NCI-H524 treated with DMSO at 0.1 percent for 48 hours (cell line): ENCODE results near the gene DPYSL4.

Experiments used
- DNase-seq: peaks from one replicate; lab custom pipeline; 2025; lab: John Stamatoyannopoulos, UW

The DPYSL4 gene

DNA sequence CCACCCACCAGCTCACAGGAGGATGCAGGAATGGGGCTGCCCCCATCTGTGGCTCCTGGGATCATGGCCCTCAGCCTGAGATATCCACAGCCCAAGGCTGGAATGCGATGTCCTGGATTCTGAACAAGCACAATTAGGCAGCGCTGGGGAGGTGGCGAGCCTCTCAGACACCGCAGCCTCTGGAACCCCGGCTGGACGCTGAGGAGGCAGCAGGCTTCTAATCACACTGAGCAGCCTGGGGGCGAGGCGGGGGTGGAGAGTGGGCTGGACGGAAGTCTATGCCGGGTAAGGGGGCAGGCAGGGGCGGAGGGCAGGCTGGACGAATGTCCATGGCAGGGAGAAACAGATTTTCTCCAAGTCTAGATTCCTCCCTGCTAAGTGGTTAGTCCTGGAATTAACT, 56.4 kb downstream of the DPYSL4 start:
- DNase-seq, result no peak

- no peak for DNase-seq
Observed at GRCh38 chr10:132243626-132244025, 56.9 kb downstream of the DPYSL4 start.

- no peak for DNase-seq
Observed at GRCh38 chr10:132245056-132245455, 58.3 kb downstream of the DPYSL4 start.

DNA sequence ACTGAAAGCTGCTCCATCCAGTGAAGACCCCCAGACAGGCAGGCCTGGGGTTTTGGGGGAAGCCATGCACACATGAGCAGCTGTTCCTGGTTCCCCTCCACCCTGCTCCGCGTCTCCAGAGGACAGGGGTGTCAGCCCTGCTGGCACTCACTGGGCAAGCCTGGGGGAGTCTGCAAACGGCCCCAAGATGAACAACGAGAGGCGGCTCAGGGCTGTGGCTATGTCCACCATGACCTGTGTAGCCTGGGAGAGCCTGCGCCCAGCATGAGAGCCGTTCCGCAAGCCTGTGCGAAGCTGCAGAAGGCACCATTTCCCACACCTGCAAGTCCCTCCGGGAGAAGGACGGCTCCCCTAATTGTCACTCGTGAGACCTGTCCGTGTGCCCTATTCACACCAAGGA, 59.5 kb downstream of the DPYSL4 start:
- DNase-seq, result no peak

- no peak for DNase-seq
Observed at GRCh38 chr10:132247943-132248342, 61.2 kb downstream of the DPYSL4 start.

GRCh38 chr10:132248455-132249225, 61.9 kb downstream of the DPYSL4 start:
- no peak for DNase-seq

DNA sequence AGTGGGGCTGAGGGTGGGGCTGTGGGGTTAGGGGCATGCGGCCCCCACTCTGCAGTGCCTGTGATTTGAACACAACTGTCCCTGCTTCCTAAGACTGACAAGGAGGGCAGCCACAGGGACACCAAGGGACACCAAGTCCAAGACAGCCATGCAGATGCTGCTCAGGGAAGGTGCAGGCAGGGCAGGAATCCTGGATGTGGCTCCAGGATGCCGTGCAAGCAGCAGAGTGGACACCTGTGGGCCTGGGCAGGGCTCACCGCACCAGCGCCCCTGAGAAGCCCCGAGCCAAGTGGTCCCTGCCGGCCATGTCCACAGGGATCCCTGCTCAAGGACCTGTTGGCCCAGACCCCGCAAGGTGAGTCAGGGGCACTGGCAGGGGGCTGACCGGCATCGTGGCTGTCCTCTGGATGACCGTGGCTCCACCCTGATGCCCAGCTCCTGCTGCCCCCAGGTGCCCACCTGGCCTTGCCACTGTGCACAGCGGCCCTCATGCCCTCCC, 62.5 kb downstream of the DPYSL4 start:
- no peak for DNase-seq

- DNase-seq, result no peak
Observed at GRCh38 chr10:132249824-132250375, 63.2 kb downstream of the DPYSL4 start.

GRCh38 chr10:132250481-132251475, 64.0 kb downstream of the DPYSL4 start:
- no peak for DNase-seq

DNA sequence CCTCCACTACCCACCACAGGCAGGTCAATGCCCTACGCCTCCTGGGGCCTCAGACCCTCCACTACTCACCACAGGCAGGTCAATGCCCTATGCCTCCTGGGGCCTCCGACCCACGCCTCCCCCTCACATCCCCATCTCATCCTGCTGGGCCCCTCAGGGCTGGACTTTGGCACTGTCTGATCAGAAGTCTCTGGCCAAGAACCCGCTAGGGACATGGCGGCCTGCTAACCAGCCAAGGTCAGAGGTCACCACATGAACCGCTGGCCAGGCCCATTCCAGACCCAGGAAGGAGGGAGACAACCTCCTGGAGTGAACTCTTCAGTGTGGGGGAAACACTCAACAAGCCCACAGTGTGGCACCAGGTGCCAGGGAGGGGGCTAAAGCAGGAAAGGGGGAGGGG, 65.2 kb downstream of the DPYSL4 start:
- no peak for DNase-seq

DNA sequence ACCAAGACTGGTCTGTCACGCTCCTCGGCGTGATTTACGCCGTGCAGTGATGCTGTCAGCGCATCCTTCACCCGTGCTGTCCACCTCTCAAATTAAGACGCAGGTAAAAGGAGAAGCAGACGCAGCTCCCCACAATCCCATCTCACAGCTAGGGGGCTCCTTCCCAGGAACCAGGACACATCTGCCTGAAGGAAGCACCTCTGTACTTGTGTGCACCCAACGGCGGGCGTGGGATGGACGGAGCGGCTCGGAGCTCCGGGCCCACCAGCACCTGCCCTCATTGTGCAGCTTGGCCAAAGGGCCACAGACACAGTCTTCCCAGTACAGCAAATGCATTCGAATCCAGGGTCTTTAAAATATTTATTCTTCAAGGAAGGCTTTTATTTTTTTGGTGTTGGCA, 65.7 kb downstream of the DPYSL4 start:
- DNase-seq, result no peak

DNA sequence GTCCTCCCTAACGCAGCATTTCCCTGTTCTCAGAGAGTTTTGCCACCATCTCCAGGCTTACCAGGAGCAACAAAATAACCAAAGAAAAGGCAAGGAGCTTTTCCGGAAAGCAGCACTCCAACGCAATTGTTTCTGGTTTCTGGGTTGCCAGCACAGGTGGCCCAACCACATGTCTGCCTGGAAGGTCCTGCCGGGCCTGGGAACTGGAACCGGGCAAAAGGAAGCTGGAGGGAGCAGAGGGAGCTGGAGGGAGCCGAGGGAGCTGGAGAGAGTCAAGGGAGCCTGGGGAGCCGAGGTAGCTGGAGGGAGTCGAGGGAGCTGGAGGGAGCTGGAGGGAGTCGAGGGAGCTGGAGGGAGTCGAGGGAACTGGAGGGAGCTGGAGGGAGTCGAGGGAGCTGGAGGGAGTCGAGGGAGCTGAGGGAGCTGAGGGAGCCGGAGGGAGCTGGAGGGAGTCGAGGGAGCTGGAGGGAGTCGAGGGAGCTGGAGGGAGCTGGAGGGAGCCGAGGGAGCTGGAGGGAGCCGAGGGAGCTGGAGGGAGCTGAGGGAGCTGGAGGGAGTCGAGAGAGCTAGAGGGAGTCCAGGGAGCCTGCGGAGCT, 66.4 kb downstream of the DPYSL4 start:
- no peak for DNase-seq

GRCh38 chr10:132254841-132255240, 68.1 kb downstream of the DPYSL4 start:
- DNase-seq, result no peak
